GM19239 (cell line): ENCODE results near the gene CASQ2.

Experiments
- DNase-seq: peaks from one replicate; pipeline ENCODE4 v3.0.0; 2011; ENCODE audit warnings: low spot score; ENCODE audit not compliant: insufficient read length
- FAIRE-seq: peaks from 2 replicates; lab custom pipeline; 2011; peaks lifted over from hg19 to GRCh38; lab: Jason Lieb, UNC

The CASQ2 gene

DNA sequence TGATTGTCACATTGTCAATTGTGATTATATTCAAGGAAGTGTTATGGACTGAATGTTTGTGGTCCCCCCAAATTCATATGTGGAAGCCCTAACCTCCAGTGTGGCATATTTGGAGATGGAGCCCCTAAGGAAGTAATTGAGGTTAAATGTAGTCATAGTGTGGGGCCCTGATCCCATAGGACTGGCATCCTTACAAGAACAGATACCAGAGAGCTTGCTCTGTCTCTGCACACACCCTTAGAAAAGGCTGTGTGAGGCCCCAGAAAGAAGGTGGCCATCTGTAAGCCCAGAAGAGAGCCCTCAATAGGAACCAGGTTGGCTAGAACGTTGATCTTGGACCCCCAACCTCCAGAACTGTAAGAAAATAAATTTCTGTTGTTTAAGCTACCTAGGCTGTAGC, 98.6 kb downstream of the CASQ2 start:
- no peak for DNase-seq

DNA sequence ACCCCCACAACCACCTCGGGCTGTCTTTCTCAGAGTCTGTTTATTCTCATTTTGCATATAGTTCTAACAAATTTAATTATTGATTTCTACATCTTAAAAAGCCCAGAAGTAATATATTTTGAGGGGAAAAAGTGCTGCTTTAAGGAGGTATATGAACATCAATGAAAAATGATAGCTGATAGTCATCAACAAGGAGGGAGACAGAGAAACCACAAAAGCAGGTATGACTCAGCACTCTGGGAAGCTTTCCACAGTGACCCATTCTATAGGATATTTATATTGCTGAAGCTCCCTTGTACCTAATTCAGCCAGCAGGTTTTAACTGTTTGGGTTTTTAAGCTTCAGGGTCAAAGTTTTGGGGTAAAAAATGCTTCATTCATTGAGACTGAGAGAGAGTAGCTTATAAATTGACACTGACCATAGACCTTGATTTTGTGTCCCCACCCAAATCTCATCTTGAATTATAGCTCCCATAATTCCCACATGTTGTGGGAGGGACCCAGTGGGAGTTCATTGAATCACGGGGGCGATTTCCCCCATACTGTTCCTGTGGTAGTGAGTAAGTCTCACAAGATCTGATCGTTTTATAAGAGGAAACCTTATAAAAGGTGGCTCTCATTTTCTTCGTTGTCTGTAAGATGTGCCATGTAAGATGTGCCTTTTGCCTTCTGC, 99.4 kb downstream of the CASQ2 start:
- FAIRE-seq: no peak

More for the DNA sequence above, 98.6 kb downstream of the CASQ2 start:
- FAIRE-seq: no peak

DNA sequence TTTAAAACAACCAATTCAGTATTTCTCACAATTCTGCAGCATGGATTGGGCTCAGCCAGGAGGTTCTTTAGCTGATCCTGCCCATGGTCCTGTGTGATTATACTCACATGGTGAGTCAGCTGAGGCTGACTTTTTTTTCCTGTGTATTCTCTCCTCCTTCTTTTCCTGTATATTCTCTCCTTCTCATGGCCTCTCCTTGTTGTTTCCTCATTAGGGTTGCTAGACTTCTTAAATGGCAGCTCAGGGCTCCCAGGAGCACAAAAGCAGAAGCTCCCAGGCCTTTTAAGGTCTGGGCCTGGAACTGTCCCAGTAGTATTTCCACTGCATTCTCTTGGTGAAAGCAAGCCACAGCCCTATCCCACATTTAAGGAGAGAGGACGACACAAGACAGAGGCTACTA, 99.9 kb downstream of the CASQ2 start:
- FAIRE-seq (no peak), DNase-seq (no peak)

More for the DNA sequence above, 99.4 kb downstream of the CASQ2 start:
- DNase-seq: no peak

DNA sequence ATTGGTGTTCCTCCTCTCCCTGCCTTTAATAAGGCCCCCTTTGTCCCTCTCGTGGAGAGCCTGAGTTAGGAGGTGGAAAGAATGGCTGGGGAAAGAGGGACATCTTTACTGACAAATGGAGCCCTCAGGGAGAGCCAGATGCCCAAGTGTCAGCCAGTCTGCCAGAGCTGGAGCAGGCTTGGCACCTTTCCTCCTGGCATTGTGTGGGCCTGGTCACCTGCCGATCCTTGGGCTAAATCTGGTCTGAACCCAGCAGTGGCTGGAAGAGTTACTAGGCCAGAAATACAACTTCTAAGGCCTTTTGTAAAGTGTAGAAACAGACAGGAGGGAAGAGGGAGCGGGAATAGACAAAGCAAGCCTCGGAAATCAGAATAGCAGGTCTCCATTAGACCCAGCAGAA, 101.8 kb downstream of the CASQ2 start:
- no peak for FAIRE-seq

DNA sequence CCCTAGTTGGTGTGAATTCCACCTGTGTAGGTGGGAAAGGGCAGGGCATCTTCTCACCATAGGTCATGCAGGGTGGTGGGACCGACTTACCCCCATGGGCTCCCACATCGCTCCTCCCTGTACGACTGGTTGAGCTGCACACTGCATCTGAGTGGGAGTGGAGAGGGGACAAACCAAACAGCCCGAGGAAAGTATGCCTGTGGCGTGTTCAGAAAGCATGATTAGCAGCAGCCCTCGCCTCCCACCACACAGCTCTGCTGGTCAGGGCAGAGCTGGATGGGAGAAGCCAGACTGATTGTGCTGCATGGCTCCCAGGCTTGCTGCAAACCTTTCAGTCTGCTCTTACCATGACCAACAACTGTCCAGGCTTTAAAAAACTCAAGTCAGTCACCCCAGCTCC, 102.3 kb downstream of the CASQ2 start:
- no peak for FAIRE-seq
- DNase-seq: no peak

More for the DNA sequence above, 101.8 kb downstream of the CASQ2 start:
- DNase-seq: no peak

DNA sequence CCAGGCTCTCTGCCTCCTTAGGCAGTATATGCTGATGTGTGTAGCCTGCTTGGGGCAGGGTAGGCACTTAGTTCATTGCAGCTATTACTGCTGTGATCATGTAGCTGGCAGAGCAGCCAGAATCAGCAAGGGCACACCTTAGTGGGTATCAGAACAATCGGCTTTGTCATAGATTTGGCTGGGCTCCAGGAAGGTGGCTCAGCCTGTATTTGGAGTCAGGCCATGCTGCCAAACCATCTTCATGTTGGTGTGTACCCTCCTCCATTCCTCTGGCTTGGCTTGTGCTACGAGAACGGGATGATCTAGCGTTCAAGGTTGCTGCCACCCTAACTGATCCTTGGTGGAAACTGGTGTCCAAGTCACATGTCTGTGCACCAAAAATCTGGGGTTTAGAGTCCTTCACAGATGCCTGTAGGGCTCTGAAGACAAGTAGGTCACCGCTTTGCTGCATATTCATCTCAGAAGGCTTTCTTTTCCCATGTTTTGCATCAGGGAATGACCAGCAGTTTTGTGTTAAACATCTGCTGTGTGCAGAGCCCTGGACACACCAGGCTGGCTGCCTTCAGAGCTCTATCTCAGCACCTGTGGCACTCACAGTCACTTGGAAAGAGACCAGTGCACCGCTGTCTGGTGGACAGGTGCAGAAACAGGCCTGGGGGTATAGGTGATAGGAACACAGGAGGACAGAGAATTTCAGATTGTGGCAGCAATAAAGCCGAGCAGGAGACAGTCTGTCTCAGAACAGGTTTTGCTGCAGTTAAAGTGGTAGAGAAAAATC, 103.0 kb downstream of the CASQ2 start:
- FAIRE-seq (no peak), DNase-seq (no peak)

DNA sequence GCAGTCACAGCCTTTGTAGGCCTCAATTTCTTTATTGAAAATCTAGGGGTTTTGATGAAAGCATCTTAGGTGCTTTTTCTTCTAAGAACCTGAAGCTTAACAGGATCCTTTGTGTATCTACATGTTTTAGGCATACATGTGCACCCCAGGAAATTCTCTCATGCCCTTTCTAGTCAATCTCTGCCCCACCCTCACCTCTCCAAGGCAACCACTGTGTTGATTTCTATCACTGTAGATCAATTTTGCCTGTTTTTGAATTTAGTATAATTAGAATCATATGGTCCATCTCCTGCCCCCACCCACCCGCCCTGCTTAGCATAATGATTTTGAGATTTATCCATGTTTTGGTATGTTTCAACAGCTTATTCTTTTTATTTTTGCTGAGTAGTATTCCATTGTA, 107.4 kb downstream of the CASQ2 start:
- no peak for FAIRE-seq

DNA sequence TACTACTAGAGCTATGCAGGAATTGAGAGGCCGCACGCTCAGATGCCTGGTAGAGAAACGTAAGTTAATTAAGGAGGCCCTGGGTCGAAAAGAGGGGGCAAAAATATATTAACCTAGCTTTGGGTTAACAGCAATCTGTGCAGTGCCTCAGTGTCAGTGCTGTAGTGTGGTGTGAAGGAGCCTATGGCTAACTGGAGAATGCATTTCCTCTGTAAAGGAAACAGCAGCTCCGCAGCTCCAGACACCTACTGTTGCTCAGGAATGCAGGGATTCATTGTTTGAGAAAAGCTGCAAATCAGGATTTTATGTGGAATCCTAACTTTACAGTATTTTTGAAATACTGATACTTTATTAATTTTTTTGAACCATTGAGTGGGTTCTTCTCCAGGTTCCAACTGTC, 108.4 kb downstream of the CASQ2 start:
- FAIRE-seq (no peak), DNase-seq (no peak)

More for the DNA sequence above, 107.4 kb downstream of the CASQ2 start:
- DNase-seq: no peak

DNA sequence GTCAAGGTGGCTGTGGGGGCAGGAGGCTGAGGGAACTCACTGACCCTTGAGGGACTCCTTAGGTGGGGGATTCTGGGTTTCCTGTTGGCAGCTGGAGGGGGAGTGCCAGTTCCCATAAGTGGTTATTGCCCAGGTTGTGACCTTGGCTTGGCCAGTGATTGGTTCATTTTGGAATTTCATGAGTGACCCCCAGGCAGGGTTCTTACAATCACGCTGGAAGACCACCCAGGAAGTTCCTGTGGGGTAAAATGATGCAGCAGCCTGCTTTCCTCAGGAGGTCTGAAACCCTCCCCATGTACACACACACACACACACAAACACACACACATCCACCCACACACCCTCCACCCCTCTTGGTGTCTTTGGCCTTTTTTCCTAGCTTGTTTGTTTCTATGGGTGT, 109.9 kb downstream of the CASQ2 start:
- FAIRE-seq (no peak), DNase-seq (no peak)

DNA sequence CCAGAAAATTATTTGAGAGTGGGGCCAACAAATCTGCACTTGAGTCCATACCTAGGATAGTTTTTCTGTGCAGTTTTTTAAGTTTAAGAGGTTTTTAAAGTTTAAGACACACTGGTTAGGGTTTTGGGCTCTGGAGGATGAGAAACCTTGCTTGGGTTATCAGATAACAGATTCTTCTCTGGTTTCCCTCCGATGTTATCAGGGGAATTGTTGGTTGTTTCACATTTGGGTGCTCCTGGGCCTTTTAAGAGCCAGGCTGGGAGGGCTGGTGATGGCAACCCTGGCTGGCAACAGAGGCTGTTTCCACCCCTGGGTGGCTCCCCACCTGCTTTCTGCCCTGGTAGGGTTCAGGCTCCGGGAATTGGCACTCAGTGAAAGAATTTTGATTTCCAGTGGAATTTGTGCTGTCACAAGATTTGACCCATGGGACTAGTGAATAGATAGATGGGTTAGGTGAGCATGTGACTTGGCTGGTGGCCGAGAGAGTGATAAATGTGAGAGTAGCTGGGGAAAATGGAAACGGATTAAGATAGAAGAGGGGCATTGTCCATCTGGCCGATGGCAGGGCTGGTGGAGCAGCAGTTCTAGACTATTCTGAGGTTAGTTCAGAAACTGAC, 111.9 kb downstream of the CASQ2 start:
- FAIRE-seq: no peak

DNA sequence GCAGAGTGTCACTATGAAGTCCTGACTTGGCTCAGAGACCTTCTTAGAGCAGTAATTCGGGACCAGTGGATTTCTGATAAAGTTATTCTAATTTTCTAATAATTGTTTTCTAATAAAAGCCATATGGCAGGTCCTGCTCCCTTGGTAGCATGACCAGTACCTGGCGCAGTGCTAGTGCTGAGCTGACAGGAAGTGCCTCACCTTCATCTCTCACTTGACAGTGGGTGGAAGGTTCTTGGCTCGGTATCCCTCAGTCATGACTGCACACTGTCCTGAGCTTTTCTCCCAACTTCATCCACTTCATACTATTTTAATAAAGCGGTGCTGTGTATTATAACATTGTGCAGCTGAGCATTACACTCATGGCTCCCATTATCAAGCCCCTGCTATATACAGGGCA, 112.6 kb downstream of the CASQ2 start:
- FAIRE-seq (no peak), DNase-seq (no peak)

More for the DNA sequence above, 111.9 kb downstream of the CASQ2 start:
- DNase-seq: no peak

DNA sequence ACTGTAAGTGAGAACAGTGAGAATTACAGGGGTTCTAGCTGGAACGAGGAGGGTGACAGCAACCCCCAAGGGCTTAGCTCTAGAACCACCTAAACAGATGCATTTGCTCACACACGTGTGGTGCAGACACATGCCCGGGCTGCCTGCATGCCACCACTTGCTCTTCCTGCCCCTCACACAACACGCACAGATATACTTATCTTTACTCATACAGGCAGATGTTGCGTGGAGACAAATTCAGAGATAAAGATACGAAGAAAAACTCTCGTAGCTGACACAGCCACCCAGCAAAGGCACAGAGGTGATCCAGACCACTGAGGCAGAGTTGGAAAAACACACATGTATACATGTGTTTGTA, 113.2 kb downstream of the CASQ2 start:
- no peak for FAIRE-seq
- no peak for DNase-seq

DNA sequence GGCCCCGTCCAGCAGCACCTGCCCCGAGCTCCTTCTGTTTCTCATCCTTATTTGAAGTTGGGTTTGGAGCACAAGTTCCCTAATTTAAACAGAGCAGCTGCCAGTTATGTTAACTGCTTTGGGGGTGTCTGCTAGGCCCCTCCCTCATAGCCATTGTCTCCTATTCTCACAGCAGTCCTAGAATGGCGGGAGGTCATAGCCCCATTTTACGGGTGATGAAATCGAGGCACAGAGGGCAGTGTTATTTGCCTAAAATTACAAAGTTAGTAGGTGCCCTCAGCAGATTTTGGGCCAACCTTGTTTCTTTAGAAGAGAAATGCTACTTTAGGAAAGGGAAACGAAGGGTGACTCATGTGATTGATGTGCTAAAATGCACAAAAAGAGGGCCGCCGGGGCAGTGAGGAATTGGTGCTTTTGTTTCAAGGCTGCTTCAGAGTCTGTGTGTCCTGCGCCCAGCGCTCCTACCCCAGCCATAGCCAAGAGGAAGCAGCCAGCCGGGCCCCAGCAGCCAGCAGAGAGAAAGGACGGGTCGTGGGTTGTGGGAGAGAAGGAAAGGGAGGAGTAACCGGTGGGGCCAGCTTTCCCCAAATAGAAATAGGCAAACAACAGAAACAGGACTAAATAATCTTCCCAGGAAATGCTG, 113.7 kb downstream of the CASQ2 start:
- no peak for FAIRE-seq
- DNase-seq: no peak

DNA sequence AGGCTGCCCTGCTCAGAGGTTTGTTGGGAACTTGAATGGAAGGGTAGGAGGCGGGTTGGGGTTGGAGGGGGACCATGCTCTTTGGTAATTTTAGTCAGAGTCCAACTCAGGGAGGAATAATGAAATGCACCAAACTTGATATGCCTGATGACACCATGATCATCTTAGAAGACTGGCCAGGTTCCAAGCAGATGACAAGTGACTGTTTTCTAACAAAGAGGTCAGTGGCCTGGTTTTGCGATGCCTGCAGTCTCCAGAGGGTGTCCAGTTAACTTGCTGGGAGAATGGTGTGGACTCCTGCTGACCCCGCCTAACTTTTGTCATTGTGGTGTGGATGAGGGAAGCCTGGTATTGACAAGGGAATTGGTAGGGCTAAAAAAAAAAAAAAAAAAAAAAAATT, 114.4 kb downstream of the CASQ2 start:
- DNase-seq: no peak
- no peak for FAIRE-seq

DNA sequence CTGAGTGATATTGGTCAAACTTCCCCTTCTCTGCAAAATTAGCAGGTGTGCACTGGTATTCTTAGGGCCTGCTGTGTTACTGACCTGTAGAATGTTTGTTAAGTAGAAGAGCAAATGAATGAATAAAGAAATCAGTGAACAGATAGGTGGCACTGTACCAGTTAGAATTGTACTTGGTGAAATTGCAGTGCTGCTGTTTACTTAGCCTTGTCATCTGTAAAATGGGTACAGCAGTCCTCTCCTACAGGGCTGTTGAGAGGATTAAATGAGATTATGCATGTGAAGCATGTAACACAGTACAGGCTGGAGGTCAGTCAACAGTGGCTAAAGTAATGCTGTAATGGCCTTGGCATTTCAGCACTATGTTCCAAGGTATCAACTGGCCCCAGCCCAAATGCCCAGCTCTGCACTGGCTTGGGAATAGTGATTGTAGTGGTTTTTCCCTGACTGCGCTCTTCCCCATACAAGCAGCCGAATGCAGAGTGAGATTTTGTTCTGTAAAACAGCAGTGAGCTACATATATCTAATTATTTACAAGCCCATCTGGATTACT, 116.2 kb downstream of the CASQ2 start:
- no peak for FAIRE-seq
- no peak for DNase-seq

DNA sequence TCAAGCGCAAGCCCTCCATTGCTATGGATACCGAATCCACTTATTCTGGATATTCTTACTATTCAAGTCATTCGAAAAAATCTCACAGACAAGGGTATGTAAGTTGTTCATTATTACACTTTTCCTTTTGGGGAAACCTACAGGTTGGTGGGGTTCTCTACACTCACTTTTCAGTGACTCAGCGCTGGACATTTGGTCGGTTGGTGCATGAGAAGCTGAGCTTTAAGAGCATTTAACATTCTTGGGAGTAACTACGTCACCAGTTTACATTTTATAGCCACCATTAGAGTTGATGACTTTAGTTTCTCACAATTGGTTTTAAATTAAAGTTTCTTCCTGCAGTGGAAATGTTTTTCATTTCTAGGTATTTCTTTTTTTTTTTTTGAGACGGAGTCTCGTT, 117.1 kb downstream of the CASQ2 start:
- no peak for FAIRE-seq
- DNase-seq: no peak

DNA sequence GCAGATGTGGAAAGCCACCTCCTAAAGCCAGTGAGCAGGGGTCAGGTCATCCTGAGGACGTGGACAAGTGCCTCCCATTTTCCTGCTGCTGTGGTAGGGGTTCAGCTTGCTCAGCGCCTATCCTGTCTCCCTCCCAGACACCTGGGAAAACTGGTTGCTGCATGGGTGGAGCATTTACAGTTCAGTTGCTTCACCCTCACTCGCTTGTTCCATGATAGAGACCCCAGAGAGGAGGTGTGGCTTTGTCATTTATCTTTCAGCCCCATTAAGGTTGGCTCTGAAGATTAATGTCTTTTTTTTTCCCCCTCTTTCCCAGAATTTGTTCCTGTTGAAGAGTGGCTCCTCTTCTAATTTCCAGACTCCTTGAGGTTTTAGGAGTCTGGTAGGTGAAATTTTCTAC, 117.6 kb downstream of the CASQ2 start:
- DNase-seq: no peak
- FAIRE-seq: no peak
